22Rv1 (cell line): ENCODE data around the gene ARIH2.
"Not testable (repeated sequence)": the region's sequence is repeated elsewhere in the genome, so short reads cannot be mapped to it uniquely, and the experiment has no call there.

Experiments used
- ZFX ChIP-seq: fragments of 450-650 bp; IDR thresholded peaks from 2 replicates; pipeline ENCODE4 v1.6.1; 2017; ENCODE audit warnings: antibody characterized with exemption, borderline replicate concordance
- TF ChIP-seq, protein P1 (sequence below): fragments of 450-650 bp; IDR thresholded peaks from 2 replicates; pipeline ENCODE4 v1.5.1; 2017; ENCODE audit warnings: mild to moderate bottlenecking

DNA sequence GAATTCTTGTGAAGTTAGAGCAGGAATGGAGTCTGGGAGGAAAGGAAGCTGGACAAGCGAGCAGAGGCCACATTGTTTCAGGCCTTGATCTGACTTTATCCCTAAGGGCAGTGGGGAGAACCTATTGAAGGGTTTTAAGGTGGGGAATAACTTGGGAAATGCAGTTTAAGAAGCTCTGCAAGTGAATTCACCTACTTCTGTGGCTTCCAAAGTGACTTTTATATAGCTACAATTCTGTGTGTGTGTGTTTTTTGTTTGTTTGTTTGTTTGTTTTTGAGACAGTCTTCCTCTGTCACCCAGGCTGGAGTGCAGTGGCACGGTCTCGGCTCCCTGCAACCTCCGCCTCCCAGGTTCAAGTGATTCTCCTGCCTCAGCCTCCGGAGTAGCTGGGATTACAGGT, 90.0 kb downstream of the ARIH2 start:
- TF ChIP-seq, protein P1, sequence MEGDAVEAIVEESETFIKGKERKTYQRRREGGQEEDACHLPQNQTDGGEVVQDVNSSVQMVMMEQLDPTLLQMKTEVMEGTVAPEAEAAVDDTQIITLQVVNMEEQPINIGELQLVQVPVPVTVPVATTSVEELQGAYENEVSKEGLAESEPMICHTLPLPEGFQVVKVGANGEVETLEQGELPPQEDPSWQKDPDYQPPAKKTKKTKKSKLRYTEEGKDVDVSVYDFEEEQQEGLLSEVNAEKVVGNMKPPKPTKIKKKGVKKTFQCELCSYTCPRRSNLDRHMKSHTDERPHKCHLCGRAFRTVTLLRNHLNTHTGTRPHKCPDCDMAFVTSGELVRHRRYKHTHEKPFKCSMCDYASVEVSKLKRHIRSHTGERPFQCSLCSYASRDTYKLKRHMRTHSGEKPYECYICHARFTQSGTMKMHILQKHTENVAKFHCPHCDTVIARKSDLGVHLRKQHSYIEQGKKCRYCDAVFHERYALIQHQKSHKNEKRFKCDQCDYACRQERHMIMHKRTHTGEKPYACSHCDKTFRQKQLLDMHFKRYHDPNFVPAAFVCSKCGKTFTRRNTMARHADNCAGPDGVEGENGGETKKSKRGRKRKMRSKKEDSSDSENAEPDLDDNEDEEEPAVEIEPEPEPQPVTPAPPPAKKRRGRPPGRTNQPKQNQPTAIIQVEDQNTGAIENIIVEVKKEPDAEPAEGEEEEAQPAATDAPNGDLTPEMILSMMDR = not testable (repeated sequence)
- not testable (repeated sequence) for TF ChIP-seq ZFX
